HepG2 (cell line): Measurements from ENCODE around the gene TK2. TPM values are rescaled to one million over a fixed set of nuclear protein-coding genes. Genes with fewer than 3 reads are reported as not detected.
A peak's percentile ranks its signal among the peaks of the same experiment; 100 is the strongest.

Experiments used
- ATAC-seq: fragments of 200-7000 bp; cut with Tn5 transposase; 3 replicates; pipeline ENCODE4 v1.9.1; 2020; ENCODE audit warnings: mild to moderate bottlenecking, moderate library complexity
- BruUV-seq: library from RNA; stranded (reverse); fragments of 400-500 nt; replicated peaks from 2 replicates; lab custom pipeline; 2021; lab: Mats Ljungman, UMichigan
- CTCF ChIA-PET: fragments of 300-600 bp; formaldehyde crosslinking; extraction: SDS; loops from one replicate; lab custom pipeline; 2021; ENCODE audit warnings: low total read pairs, inconsistent platforms, low intra/inter-chr PET ratio; lab: Yijun Ruan, JAX
- POLR2A ChIA-PET: fragments of 350-600 bp; sonication (Branson Sonifier 250); formaldehyde crosslinking; loops from one replicate; lab custom pipeline; 2020; ENCODE audit warnings: antibody characterized with exemption, inconsistent platforms; lab: Yijun Ruan, JAX
- DNase-seq: peaks from one replicate; pipeline ENCODE4 v3.0.0-alpha.2; 2015; ENCODE audit warnings: low spot score
- FAIRE-seq: peaks from 3 replicates; lab custom pipeline; 2011; peaks lifted over from hg19 to GRCh38; lab: Jason Lieb, UNC
- H2AFZ ChIP-seq: one replicate; pipeline ENCODE4 v1.6.1; 2011; ENCODE audit warnings: low read length, inconsistent platforms
- H3K27ac ChIP-seq: fragments of 300-600 bp; 3 replicates; pipeline ENCODE4 v1.8.0; 2011; ENCODE audit warnings: mixed run types, mild to moderate bottlenecking, mixed read lengths, low read length, inconsistent platforms; ENCODE audit not compliant: insufficient read depth; ENCODE audit errors: extremely low read length
- H3K27me3 ChIP-seq, 2 experiments: fragments of 200-600 bp in 1 of 2; 2 replicates in 1 of 2; 3 replicates in 1 of 2; pipeline versions ENCODE4 v1.6.0 to v1.8.0; 2011; ENCODE audit warnings: low read length in 2 of 2, mild to moderate bottlenecking in 2 of 2, moderate library complexity in 2 of 2, inconsistent platforms in 1 of 2; ENCODE audit not compliant: insufficient read depth in 2 of 2, control insufficient read depth in 1 of 2
- H3K36me3 ChIP-seq, 2 experiments: fragments of 200-600 bp in 1 of 2; replicated peaks in 1 of 2; 2 replicates in 1 of 2; 3 replicates in 1 of 2; pipeline versions ENCODE4 v1.5.1 to v1.8.0; 2011; ENCODE audit warnings: low read length in 2 of 2, inconsistent platforms in 1 of 2; ENCODE audit not compliant: insufficient read depth in 2 of 2, control insufficient read depth in 1 of 2
- H3K4me1 ChIP-seq: 2 replicates; pipeline ENCODE4 v1.5.1; 2012; ENCODE audit warnings: low read length, inconsistent platforms; ENCODE audit not compliant: insufficient read depth
- H3K4me2 ChIP-seq: 2 replicates; pipeline ENCODE4 v1.6.0; 2011; ENCODE audit warnings: low read depth, low read length, inconsistent platforms
- H3K4me3 ChIP-seq, 3 experiments: fragments of 200-600 bp in 1 of 3; sonication (generic), shearing (Covaris generic) in 1 of 3; replicated peaks in 1 of 3; 2 replicates each; pipeline ENCODE4 v1.5.1; 2011 to 2016; ENCODE audit warnings: low read length in 3 of 3, inconsistent platforms in 2 of 3, low read depth in 2 of 3, mild to moderate bottlenecking in 2 of 3, control low read depth in 1 of 3, mixed read lengths in 1 of 3; ENCODE audit not compliant: insufficient read depth in 1 of 3
- H3K79me2 ChIP-seq: one replicate; pipeline ENCODE4 v1.6.1; 2011; ENCODE audit warnings: low read length, inconsistent platforms; ENCODE audit not compliant: insufficient read depth
- H3K9ac ChIP-seq: 2 replicates; pipeline ENCODE4 v1.6.0; 2011; ENCODE audit warnings: mild to moderate bottlenecking, low read depth, low read length, inconsistent platforms; ENCODE audit not compliant: insufficient read depth
- H3K9me3 ChIP-seq: 2 replicates; pipeline ENCODE4 v1.5.1; 2012; ENCODE audit warnings: mild to moderate bottlenecking, low read length
- H4K20me1 ChIP-seq: 2 replicates; pipeline ENCODE4 v1.6.0; 2011; ENCODE audit warnings: inconsistent platforms, mild to moderate bottlenecking, low read length, moderate library complexity; ENCODE audit not compliant: insufficient read depth
- HIVEP1 ChIP-seq: sonication (generic); formaldehyde crosslinking; IDR thresholded peaks from 2 replicates; pipeline ENCODE4 v1.4.0; 2020; ENCODE audit warnings: mild to moderate bottlenecking, missing genetic modification reagents
- KDM3A ChIP-seq: IDR thresholded peaks from 2 replicates; pipeline ENCODE4 v1.6.1; 2018; ENCODE audit warnings: low read depth, missing compliant biosample characterization
- MAFK ChIP-seq, 2 experiments: IDR thresholded peaks in 1 of 2; conservative IDR thresholded peaks in 1 of 2; 2 replicates each; pipeline ENCODE4 v1.6.1; 2011; ENCODE audit warnings: improper control_type of control experiment in 2 of 2, low read length in 2 of 2
- MED8 ChIP-seq: sonication (generic); formaldehyde crosslinking; IDR thresholded peaks from 2 replicates; pipeline ENCODE4 v1.8.1; 2023; ENCODE audit warnings: mild to moderate bottlenecking, missing genetic modification reagents; ENCODE audit not compliant: insufficient replicate concordance
- MXD4 ChIP-seq: IDR thresholded peaks from 2 replicates; pipeline ENCODE4 v1.6.1; 2016; ENCODE audit warnings: mild to moderate bottlenecking, missing biosample characterization, missing genetic modification reagents
- MYNN ChIP-seq: sonication (generic); formaldehyde crosslinking; IDR thresholded peaks from 2 replicates; pipeline ENCODE4 v1.4.0; 2020; ENCODE audit warnings: mild to moderate bottlenecking, low read depth, missing genetic modification reagents
- NCOR1 ChIP-seq: fragments of 200-600 bp; sonication (generic); IDR thresholded peaks from 2 replicates; pipeline ENCODE4 v1.7.0; 2017; ENCODE audit warnings: antibody characterized with exemption, low read length, borderline replicate concordance
- PAWR ChIP-seq: sonication (generic); formaldehyde crosslinking; IDR thresholded peaks from 2 replicates; pipeline ENCODE4 v1.4.0; 2020; ENCODE audit warnings: missing genetic modification reagents, mild to moderate bottlenecking, borderline replicate concordance
- POGZ ChIP-seq: sonication (generic); formaldehyde crosslinking; IDR thresholded peaks from 2 replicates; pipeline ENCODE4 v1.4.0; 2020; ENCODE audit warnings: mild to moderate bottlenecking, missing genetic modification reagents
- RNF2 ChIP-seq: fragments of 450-650 bp; conservative IDR thresholded peaks from 2 replicates; pipeline ENCODE4 v1.6.1; 2016; ENCODE audit warnings: low read depth
- SMAD9 ChIP-seq: sonication (generic); formaldehyde crosslinking; IDR thresholded peaks from 2 replicates; pipeline ENCODE4 v1.5.1; 2020; ENCODE audit warnings: mild to moderate bottlenecking, missing genetic modification reagents
- SRY ChIP-seq: sonication (generic); formaldehyde crosslinking; IDR thresholded peaks from 2 replicates; pipeline ENCODE4 v1.8.0; 2022; ENCODE audit warnings: mild to moderate bottlenecking, missing genetic modification reagents
- ZSCAN22 ChIP-seq: sonication (generic); formaldehyde crosslinking; IDR thresholded peaks from 2 replicates; pipeline ENCODE4 v1.4.0; 2020; ENCODE audit warnings: mild to moderate bottlenecking, missing genetic modification reagents
- WGBS: methylation state at CpG from one replicate; pipeline ENCODE4 v1.1.6; 2017; ENCODE audit warnings: low lambda C conversion rate; 5-methylcytosine and 5-hydroxymethylcytosine counted together
- in situ Hi-C: cut with HindIII; loops from 2 replicates; pipeline ENCODE4 v1.10.0; 2017; ENCODE audit warnings: low pct_unique_long_range_greater_than_20kb; ENCODE audit not compliant: extremely low pct_ligation_motif_present
- intact Hi-C: fragments of 100-400 bp; cut with micrococcal nuclease; formaldehyde crosslinking; loops from one replicate; pipeline ENCODE4 v1.10.0; 2022; ENCODE audit not compliant: unreplicated experiment
- polyA plus RNA-seq, 8 experiments: library from polyadenylated mRNA; depleted of rRNA in 3 of 8; stranded (reverse) in 7 of 8; unstranded in 1 of 8; fragments of >200 nt; fragmentation: Illumina TruSeq in 4 of 8; extraction: Trizol in 4 of 8; gene quantifications; 2 replicates each; pipeline versions ENCODE4 v1.2.1 to v1.2.3, GENCODE V29; 2011 to 2016; ENCODE audit warnings: low read depth in 4 of 8, missing spikeins in 1 of 8, mixed read lengths in 1 of 8; ENCODE audit not compliant: insufficient read depth in 1 of 8
- total RNA-seq, 5 experiments: library from RNA; depleted of rRNA; stranded (reverse); fragments of >200 nt; fragmentation: Illumina TruSeq; extraction: Trizol; gene quantifications; 2 replicates each; pipeline ENCODE4 v1.2.3, GENCODE V29; 2016; ENCODE audit warnings: low read depth in 1 of 5
- TF ChIP-seq, protein P1 (sequence below): sonication (generic); formaldehyde crosslinking; IDR thresholded peaks from 2 replicates; pipeline ENCODE4 v1.9.0; 2021; ENCODE audit warnings: missing genetic modification reagents, mild to moderate bottlenecking, borderline replicate concordance
- TF ChIP-seq, protein P2 (sequence below): sonication (generic); formaldehyde crosslinking; IDR thresholded peaks from 2 replicates; pipeline ENCODE4 v1.4.0; 2020; ENCODE audit warnings: low read depth, mild to moderate bottlenecking, missing genetic modification reagents

TK2 gene
- total and polyA plus RNA-seq, 2 of the 13 experiments (the other 11 are each of a cell fraction or from before 2014, with no cell fraction given) = 18.7 to 21.0 TPM

DNA sequence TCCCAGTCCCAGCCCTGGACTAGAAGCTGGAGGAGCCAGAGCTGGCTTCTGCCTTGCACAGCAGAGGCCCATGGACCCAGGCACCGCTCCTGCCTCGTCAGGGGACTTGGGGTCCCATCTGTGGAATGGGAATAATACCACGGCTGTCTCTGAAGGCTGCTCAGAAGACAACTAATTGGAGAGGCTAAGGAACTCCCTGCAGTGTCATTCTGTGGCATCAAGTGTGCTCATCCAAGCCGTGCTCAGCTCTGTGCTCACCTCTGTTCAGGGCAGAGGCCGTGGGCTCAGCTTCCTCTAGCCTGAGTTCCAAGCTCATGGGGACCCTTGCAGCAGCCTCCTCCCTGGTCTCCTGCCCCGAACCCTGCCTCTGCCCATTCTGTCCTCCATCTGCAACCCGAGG is 91.1 kb downstream of the TK2 start:
- in situ Hi-C loops = no loop called here
- intact Hi-C loops = no loop called here
- 18% methylated on average over 6 of the region's 7 CpGs for WGBS
- Histone ChIP-seq H3K79me2 (no peaks in the 10 kb centered on the region), H3K9ac (no peak overlapping the region), H3K4me1 (peaks cover 11% of the 10 kb centered on the region), H2AFZ (no peak overlapping the region), H3K4me2 (no peak overlapping the region), H3K36me3 (no peaks in the 10 kb centered on the region), H3K27ac (no peak overlapping the region), H3K4me3 (no peak overlapping the region), H3K9me3 (no peaks in the 10 kb centered on the region), H3K27me3 (peaks cover 0 to 12% of the 10 kb centered on the region in 2 experiments; a peak in 2 of 5 replicates), H4K20me1 (no peaks in the 10 kb centered on the region)
- ChIA-PET POLR2A (no interaction called here), CTCF (no interaction called here)
- FAIRE-seq (no peak), ATAC-seq (peak; percentile 39; the same call in 2 of the 3 replicates), DNase-seq (no peak)
- TF ChIP-seq MYNN (no peak), MAFK (conservative IDR thresholded peaks at IDR 0.05 in 1 of 2, IDR thresholded peaks at IDR 0.05 in 1 of 2; ENCODE audit: low read length in 2 of 2) (no peak), ZSCAN22 (no peak), HIVEP1 (CRISPR knock-in tag) (no peak), NCOR1 (no peak), MED8 (CRISPR knock-in tag) (no peak), POGZ (CRISPR knock-in tag) (no peak), RNF2 (no peak), KDM3A (no peak), PAWR (CRISPR knock-in tag) (no peak), SMAD9 (no peak), SRY (no peak), MXD4 (no peak)
- TF ChIP-seq, protein P1, sequence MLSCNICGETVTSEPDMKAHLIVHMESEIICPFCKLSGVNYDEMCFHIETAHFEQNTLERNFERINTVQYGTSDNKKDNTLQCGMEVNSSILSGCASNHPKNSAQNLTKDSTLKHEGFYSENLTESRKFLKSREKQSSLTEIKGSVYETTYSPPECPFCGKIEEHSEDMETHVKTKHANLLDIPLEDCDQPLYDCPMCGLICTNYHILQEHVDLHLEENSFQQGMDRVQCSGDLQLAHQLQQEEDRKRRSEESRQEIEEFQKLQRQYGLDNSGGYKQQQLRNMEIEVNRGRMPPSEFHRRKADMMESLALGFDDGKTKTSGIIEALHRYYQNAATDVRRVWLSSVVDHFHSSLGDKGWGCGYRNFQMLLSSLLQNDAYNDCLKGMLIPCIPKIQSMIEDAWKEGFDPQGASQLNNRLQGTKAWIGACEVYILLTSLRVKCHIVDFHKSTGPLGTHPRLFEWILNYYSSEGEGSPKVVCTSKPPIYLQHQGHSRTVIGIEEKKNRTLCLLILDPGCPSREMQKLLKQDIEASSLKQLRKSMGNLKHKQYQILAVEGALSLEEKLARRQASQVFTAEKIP (CRISPR knock-in tag) = no peak
- TF ChIP-seq, protein P2, sequence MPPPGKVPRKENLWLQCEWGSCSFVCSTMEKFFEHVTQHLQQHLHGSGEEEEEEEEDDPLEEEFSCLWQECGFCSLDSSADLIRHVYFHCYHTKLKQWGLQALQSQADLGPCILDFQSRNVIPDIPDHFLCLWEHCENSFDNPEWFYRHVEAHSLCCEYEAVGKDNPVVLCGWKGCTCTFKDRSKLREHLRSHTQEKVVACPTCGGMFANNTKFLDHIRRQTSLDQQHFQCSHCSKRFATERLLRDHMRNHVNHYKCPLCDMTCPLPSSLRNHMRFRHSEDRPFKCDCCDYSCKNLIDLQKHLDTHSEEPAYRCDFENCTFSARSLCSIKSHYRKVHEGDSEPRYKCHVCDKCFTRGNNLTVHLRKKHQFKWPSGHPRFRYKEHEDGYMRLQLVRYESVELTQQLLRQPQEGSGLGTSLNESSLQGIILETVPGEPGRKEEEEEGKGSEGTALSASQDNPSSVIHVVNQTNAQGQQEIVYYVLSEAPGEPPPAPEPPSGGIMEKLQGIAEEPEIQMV (CRISPR knock-in tag) = no peak
- no TSS peak for BruUV-seq
